HG02798 (cell line): ENCODE data around the gene JCHAIN.
"Not testable (repeated sequence)": the region's sequence is repeated elsewhere in the genome, so short reads cannot be mapped to it uniquely, and the experiment has no call there.

Experiments
- ATAC-seq: cut with Tn5 transposase; IDR thresholded peaks from one replicate; pipeline ENCODE4 v1.9.1; 2021; ENCODE audit warnings: mild to moderate bottlenecking; ENCODE audit not compliant: unreplicated experiment, poor library complexity

Gene JCHAIN

GRCh38 chr4:70691661-70692060 is 25.4 kb upstream of the JCHAIN start:
- ATAC-seq = no peak

- ATAC-seq = no peak
These were observed 22.5 kb upstream of the JCHAIN start for GRCh38 chr4:70688795-70689231.

GRCh38 chr4:70687821-70688794 is 21.8 kb upstream of the JCHAIN start, which contains the start of gene UTP3:
Gene UTP3, plus strand, starts transcription at chr4:70688532. Its CDS starts 146 bp downstream, at chr4:70688678.
- peak; percentile 94 for ATAC-seq

- ATAC-seq = no peak
These were observed 21.1 kb upstream of the JCHAIN start for GRCh38 chr4:70687392-70687791.

GRCh38 chr4:70682142-70682541 is 15.8 kb upstream of the JCHAIN start:
- ATAC-seq = not testable (repeated sequence)

- no peak for ATAC-seq
These were observed 15.4 kb upstream of the JCHAIN start for GRCh38 chr4:70681704-70682103.

GRCh38 chr4:70680934-70681333 is 14.6 kb upstream of the JCHAIN start:
- no peak for ATAC-seq

- peak; percentile 88 for ATAC-seq
These were observed 12.2 kb upstream of the JCHAIN start for GRCh38 chr4:70678383-70678999.

GRCh38 chr4:70676554-70677090 is 10.3 kb upstream of the JCHAIN start:
- no peak for ATAC-seq

GRCh38 chr4:70674731-70675130 is 8.4 kb upstream of the JCHAIN start:
- ATAC-seq = no peak

GRCh38 chr4:70674191-70674590 is 7.9 kb upstream of the JCHAIN start:
- no peak for ATAC-seq

- no peak for ATAC-seq
These were observed 4.8 kb upstream of the JCHAIN start for GRCh38 chr4:70671091-70671490.

GRCh38 chr4:70670332-70671014 is 4.2 kb upstream of the JCHAIN start:
- ATAC-seq = no peak

GRCh38 chr4:70667740-70668535 is 1.6 kb upstream of the JCHAIN start:
- ATAC-seq = no peak

GRCh38 chr4:70661309-70661922 is 4.9 kb downstream of the JCHAIN start:
- peak; percentile 72 for ATAC-seq

GRCh38 chr4:70660106-70660505 is 6.2 kb downstream of the JCHAIN start:
- ATAC-seq = no peak

- no peak for ATAC-seq
These were observed 7.9 kb downstream of the JCHAIN start for GRCh38 chr4:70658418-70658817.

GRCh38 chr4:70657326-70657725 is 9.0 kb downstream of the JCHAIN start:
- no peak for ATAC-seq

- no peak for ATAC-seq
These were observed 11.7 kb downstream of the JCHAIN start for GRCh38 chr4:70654605-70655011.
